ENCODE results near the gene MORN3. TPM values are rescaled to one million over a fixed set of nuclear protein-coding genes. Genes with fewer than 3 reads are reported as not detected.

The MORN3 gene
- total RNA-seq, 1 donor from 2014 or later = 0.41 TPM

GRCh38 chr12:121600702-121601336 is 68.6 kb downstream of the MORN3 start:
- intact Hi-C loops (cut with micrococcal nuclease) = no loop called here
- no peak for DNase-seq (ENCODE audit: low spot score)
- H3K4me3 Mint-ChIP-seq = no peak overlapping the region
- peaks cover under 1% of the 10 kb centered on the region for H3K36me3 Mint-ChIP-seq (ENCODE audit: low read depth)
- no peaks in the 10 kb centered on the region for H3K27me3 Mint-ChIP-seq (ENCODE audit: insufficient read depth)
- H3K9me3 Mint-ChIP-seq = no peaks in the 10 kb centered on the region
- no peaks in the 10 kb centered on the region for H3K4me1 Mint-ChIP-seq (ENCODE audit: low read depth)
- no peak overlapping the region for H3K27ac Mint-ChIP-seq

Other genes starting within 250 kb of the MORN3 start
- 58.1 and 60.1 TPM in 2 replicates for gene KDM2B, start 88.6 kb downstream of the MORN3 start, total RNA-seq
- 61.5 and 67.0 TPM in 2 replicates for gene ORAI1, start 43.1 kb downstream of the MORN3 start, total RNA-seq
- gene TMEM120B, start 43.1 kb upstream of the MORN3 start, total RNA-seq = 17.5 and 18.3 TPM in 2 replicates
- 111 and 112 TPM in 2 replicates for gene RHOF, start 124.0 kb upstream of the MORN3 start, total RNA-seq
- gene SETD1B, start 134.4 kb upstream of the MORN3 start, total RNA-seq = 32.0 and 33.0 TPM in 2 replicates
- not detected in 2 replicates for gene HPD, start 189.2 kb upstream of the MORN3 start, total RNA-seq
- 63.9 and 67.5 TPM in 2 replicates for gene PSMD9, start 219.1 kb upstream of the MORN3 start, total RNA-seq
- 0.65 and 0.76 TPM in 2 replicates for gene CFAP251, start 248.9 kb upstream of the MORN3 start, total RNA-seq